Panc1 (cell line): ENCODE results near the gene TP53AIP1. TPM values are rescaled to one million over a fixed set of nuclear protein-coding genes. Genes with fewer than 3 reads are reported as not detected.

ENCODE experiments used
- ATAC-seq: fragments of 200-7000 bp; cut with Tn5 transposase; 2 replicates; pipeline ENCODE4 v1.9.1; 2020; ENCODE audit warnings: mild to moderate bottlenecking, moderate library complexity
- BruUV-seq: library from RNA; stranded (reverse); fragments of 400-500 nt; replicated peaks from 2 replicates; lab custom pipeline; 2021; lab: Mats Ljungman, UMichigan
- CTCF ChIA-PET: fragments of 300-600 bp; sonication (Branson Sonifier 250); formaldehyde crosslinking; loops from one replicate; lab custom pipeline; 2022; ENCODE audit warnings: antibody characterized with exemption; lab: Charles Lee
- POLR2A ChIA-PET: fragments of 300-600 bp; sonication (Branson Sonifier 250); formaldehyde crosslinking; loops from one replicate; lab custom pipeline; 2022; ENCODE audit warnings: antibody characterized with exemption; lab: Charles Lee
- DNase-seq: peaks from one replicate; pipeline ENCODE4 v3.0.0-alpha.2; 2010; ENCODE audit warnings: low read depth, low spot score
- H3K27ac ChIP-seq: 2 replicates; pipeline ENCODE4 v1.5.1; 2011; ENCODE audit warnings: mild to moderate bottlenecking, low read length, inconsistent platforms
- H3K27me3 ChIP-seq: fragments of 200-500 bp; sonication (Bioruptor generic); 2 replicates; pipeline ENCODE4 v1.6.0; 2014; ENCODE audit warnings: low read length, inconsistent platforms; ENCODE audit not compliant: control insufficient read depth, insufficient read depth
- H3K36me3 ChIP-seq: fragments of 200-500 bp; sonication (Bioruptor generic); 2 replicates; pipeline ENCODE4 v1.5.1; 2014; ENCODE audit warnings: inconsistent platforms, mild to moderate bottlenecking, low read length, moderate library complexity; ENCODE audit not compliant: control insufficient read depth, insufficient read depth
- H3K4me1 ChIP-seq: 2 replicates; pipeline ENCODE4 v1.5.1; 2011; ENCODE audit warnings: inconsistent platforms, mild to moderate bottlenecking, low read length, moderate library complexity; ENCODE audit not compliant: control insufficient read depth, insufficient read depth
- H3K4me3 ChIP-seq, 2 experiments: 2 replicates each; pipeline ENCODE4 v1.5.1; 2011 to 2012; ENCODE audit warnings: low read depth in 2 of 2, low read length in 2 of 2, mild to moderate bottlenecking in 2 of 2, inconsistent platforms in 1 of 2, moderate library complexity in 1 of 2
- H3K9me3 ChIP-seq: fragments of 200-500 bp; sonication (Bioruptor generic); 2 replicates; pipeline ENCODE4 v1.5.1; 2014; ENCODE audit warnings: low read depth, mild to moderate bottlenecking, inconsistent platforms, low read length, moderate library complexity; ENCODE audit not compliant: control insufficient read depth, insufficient read depth
- POLR2AphosphoS5 ChIP-seq: IDR thresholded peaks from 2 replicates; pipeline ENCODE4 v1.6.1; 2012; ENCODE audit warnings: mild to moderate bottlenecking, low read depth, low read length, moderate library complexity
- SIN3A ChIP-seq: IDR thresholded peaks from 2 replicates; pipeline ENCODE4 v1.6.1; 2012; ENCODE audit warnings: low read depth, mild to moderate bottlenecking, low read length, moderate library complexity, borderline replicate concordance; ENCODE audit not compliant: insufficient read depth
- TCF7L2 ChIP-seq: IDR thresholded peaks from 2 replicates; pipeline ENCODE4 v1.6.1; 2011; ENCODE audit warnings: mild to moderate bottlenecking, low read depth, low read length, inconsistent platforms
- in situ Hi-C: cut with HindIII; loops from 2 replicates; pipeline ENCODE4 v1.10.0; 2016; ENCODE audit warnings: low sequenced_read_pairs, low pct_unique_long_range_greater_than_20kb
- intact Hi-C: fragments of 100-400 bp; cut with micrococcal nuclease; formaldehyde crosslinking; loops from one replicate; pipeline ENCODE4 v1.10.0; 2022; ENCODE audit not compliant: unreplicated experiment
- total RNA-seq: library from RNA; stranded (reverse); gene quantifications from one replicate; pipeline ENCODE4 v1.2.1, GENCODE V29; 2021; ENCODE audit not compliant: unreplicated experiment
- TF ChIP-seq, protein P1 (sequence below): fragments of 450-650 bp; IDR thresholded peaks from 2 replicates; pipeline ENCODE4 v1.5.1; 2017; ENCODE audit warnings: mild to moderate bottlenecking
- TF ChIP-seq, protein P2 (sequence below), 2 experiments: IDR thresholded peaks; 2 replicates each; pipeline ENCODE4 v1.6.1; 2011 to 2012; ENCODE audit warnings: low read depth in 2 of 2, control low read depth in 1 of 2, low read length in 1 of 2, mild to moderate bottlenecking in 1 of 2, moderate library complexity in 1 of 2; ENCODE audit not compliant: insufficient read depth in 1 of 2

TP53AIP1 gene
- total RNA-seq, 1 experiment from 2014 or later, result 0.08 TPM

DNA sequence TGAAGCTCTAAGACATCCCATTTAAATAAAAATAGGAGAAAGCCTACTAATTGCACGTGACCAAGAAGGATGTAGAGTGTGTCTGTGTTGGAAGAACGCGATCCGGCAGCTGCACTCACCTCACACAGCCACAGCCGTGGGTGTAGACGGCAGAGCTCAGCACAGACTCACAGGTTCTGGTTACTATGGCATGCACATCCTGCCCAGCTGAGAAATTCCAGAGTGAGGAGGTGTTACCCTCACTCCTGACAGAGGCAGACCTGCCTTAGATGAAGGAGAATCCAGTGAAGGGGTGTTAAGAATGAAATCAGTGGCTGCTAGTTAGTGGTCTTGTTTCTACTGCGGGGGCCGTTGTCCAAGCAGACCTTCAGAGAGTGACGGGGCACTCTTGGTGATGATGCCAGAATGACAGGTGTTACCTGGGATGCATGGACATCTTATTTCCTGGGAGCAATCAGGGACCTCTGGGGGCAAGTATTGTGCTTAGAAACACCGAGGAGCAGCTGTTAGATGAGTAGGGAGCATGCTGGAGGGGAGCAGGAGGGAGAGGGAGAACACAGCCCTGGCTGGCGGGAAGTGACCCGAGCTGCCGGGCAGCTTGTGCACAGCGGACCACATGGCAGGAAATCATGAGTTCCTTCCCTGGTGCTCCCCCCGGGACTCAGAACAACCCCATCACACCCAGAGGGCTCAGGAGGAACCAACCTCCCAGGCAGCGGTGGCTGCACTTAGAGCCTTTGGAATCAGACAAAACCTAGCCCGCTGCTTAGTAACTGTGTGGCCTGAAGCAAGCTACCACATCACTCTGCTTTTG, 39.2 kb downstream of the TP53AIP1 start:
- Histone ChIP-seq H3K27me3 (peaks cover 2% of the 10 kb centered on the region; the same call in 1 of the 2 replicates), H3K9me3 (no peaks in the 10 kb centered on the region), H3K4me3 (no peak overlapping the region), H3K36me3 (no peaks in the 10 kb centered on the region), H3K27ac (no peak overlapping the region), H3K4me1 (peaks cover 19% of the 10 kb centered on the region)
- POLR2A ChIA-PET, result no interaction called here
- intact Hi-C loops, result no loop called here
- DNase-seq, result no peak
- TF ChIP-seq TCF7L2 (no peak), SIN3A (no peak), POLR2AphosphoS5 (no peak)
- TF ChIP-seq, protein P1, sequence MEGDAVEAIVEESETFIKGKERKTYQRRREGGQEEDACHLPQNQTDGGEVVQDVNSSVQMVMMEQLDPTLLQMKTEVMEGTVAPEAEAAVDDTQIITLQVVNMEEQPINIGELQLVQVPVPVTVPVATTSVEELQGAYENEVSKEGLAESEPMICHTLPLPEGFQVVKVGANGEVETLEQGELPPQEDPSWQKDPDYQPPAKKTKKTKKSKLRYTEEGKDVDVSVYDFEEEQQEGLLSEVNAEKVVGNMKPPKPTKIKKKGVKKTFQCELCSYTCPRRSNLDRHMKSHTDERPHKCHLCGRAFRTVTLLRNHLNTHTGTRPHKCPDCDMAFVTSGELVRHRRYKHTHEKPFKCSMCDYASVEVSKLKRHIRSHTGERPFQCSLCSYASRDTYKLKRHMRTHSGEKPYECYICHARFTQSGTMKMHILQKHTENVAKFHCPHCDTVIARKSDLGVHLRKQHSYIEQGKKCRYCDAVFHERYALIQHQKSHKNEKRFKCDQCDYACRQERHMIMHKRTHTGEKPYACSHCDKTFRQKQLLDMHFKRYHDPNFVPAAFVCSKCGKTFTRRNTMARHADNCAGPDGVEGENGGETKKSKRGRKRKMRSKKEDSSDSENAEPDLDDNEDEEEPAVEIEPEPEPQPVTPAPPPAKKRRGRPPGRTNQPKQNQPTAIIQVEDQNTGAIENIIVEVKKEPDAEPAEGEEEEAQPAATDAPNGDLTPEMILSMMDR, result no peak
- TF ChIP-seq, protein P2, sequence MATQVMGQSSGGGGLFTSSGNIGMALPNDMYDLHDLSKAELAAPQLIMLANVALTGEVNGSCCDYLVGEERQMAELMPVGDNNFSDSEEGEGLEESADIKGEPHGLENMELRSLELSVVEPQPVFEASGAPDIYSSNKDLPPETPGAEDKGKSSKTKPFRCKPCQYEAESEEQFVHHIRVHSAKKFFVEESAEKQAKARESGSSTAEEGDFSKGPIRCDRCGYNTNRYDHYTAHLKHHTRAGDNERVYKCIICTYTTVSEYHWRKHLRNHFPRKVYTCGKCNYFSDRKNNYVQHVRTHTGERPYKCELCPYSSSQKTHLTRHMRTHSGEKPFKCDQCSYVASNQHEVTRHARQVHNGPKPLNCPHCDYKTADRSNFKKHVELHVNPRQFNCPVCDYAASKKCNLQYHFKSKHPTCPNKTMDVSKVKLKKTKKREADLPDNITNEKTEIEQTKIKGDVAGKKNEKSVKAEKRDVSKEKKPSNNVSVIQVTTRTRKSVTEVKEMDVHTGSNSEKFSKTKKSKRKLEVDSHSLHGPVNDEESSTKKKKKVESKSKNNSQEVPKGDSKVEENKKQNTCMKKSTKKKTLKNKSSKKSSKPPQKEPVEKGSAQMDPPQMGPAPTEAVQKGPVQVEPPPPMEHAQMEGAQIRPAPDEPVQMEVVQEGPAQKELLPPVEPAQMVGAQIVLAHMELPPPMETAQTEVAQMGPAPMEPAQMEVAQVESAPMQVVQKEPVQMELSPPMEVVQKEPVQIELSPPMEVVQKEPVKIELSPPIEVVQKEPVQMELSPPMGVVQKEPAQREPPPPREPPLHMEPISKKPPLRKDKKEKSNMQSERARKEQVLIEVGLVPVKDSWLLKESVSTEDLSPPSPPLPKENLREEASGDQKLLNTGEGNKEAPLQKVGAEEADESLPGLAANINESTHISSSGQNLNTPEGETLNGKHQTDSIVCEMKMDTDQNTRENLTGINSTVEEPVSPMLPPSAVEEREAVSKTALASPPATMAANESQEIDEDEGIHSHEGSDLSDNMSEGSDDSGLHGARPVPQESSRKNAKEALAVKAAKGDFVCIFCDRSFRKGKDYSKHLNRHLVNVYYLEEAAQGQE (IDR thresholded peaks at IDR 0.05; ENCODE audit: insufficient read depth in 1 of 2, low read depth in 2 of 2, low read length in 1 of 2), result no peak
- no peak for ATAC-seq
- no TSS peak for BruUV-seq
- CTCF ChIA-PET, result interaction anchor here (1.1 kb wide), 1 partner anchor 428 kb away, joined by 3 read pairs; no protein-coding TSS in a partner anchor
- in situ Hi-C loops, result no loop called here

DNA sequence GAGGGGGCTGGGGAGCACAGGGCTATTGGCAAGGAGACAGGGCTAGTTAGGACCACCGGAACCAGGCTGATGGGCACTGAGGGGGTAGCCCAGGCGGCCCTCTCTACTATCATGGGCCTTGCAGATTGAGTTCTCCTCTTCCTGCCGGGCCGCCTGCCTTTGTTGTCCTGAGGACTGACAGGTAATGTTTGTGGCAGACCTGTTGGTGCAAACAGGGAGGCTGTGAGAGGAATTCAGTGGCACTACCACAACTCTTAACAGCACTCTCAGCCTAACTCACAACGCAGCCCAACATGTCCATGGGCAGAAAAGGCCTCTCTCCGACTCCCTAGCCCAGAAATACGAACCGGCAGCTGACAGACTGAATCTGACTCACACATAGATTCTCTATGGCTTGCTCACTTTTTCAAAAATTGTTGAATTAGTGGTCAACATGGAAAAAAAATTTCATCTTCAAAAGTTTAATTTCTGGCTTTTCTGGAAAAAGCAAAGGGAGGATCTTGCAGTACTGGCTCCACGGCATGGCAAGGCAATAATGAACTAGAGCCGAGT, 40.1 kb downstream of the TP53AIP1 start:
- ATAC-seq, result no peak
- no peaks in the 10 kb centered on the region for H3K36me3 ChIP-seq
- H3K4me3 ChIP-seq, result no peak overlapping the region
- POLR2A ChIA-PET, result no interaction called here
- peaks cover 17% of the 10 kb centered on the region for H3K4me1 ChIP-seq
- DNase-seq, result no peak
- no peaks in the 10 kb centered on the region for H3K9me3 ChIP-seq
- intact Hi-C loops (no loop called here), in situ Hi-C loops (no loop called here)
- no peak overlapping the region for H3K27ac ChIP-seq
- BruUV-seq, result no TSS peak
- no peaks in the 10 kb centered on the region; the same call in 1 of the 2 replicates for H3K27me3 ChIP-seq
- TF ChIP-seq, protein P2 (IDR thresholded peaks at IDR 0.05; ENCODE audit: insufficient read depth in 1 of 2, low read depth in 2 of 2, low read length in 1 of 2), result no peak
- TF ChIP-seq SIN3A (no peak), TCF7L2 (no peak), POLR2AphosphoS5 (no peak)
- TF ChIP-seq, protein P1, result no peak
- CTCF ChIA-PET, result no interaction called here
